Brain microvascular endothelial cell (primary cell): Measurements from ENCODE around the gene GNB5.

Experiments
- DNase-seq: peaks from one replicate; pipeline ENCODE4 v3.0.0-alpha.2; 2020
- H3K27ac ChIP-seq: fragments of 250-450 bp; sonication (Bioruptor Pico); 2 replicates; pipeline ENCODE4 v1.5.1; 2020; ENCODE audit warnings: mild to moderate bottlenecking, moderate library complexity
- H3K27me3 ChIP-seq: fragments of 250-450 bp; sonication (Bioruptor Pico); replicated peaks from 2 replicates; pipeline ENCODE4 v1.5.1; 2020; ENCODE audit warnings: mild to moderate bottlenecking
- H3K36me3 ChIP-seq: fragments of 250-450 bp; sonication (Bioruptor Pico); replicated peaks from 2 replicates; pipeline ENCODE4 v1.5.1; 2020; ENCODE audit warnings: mild to moderate bottlenecking
- H3K4me3 ChIP-seq: 2 replicates; pipeline ENCODE4 v1.5.1; 2011; ENCODE audit warnings: low read depth, mild to moderate bottlenecking, control low read depth, low read length, moderate library complexity
- CTCF ChIP-seq: IDR thresholded peaks from 2 replicates; pipeline ENCODE4 v1.5.1; 2011; ENCODE audit warnings: low read depth, mild to moderate bottlenecking, moderate library complexity, low read length, control low read depth, inconsistent platforms; ENCODE audit errors: missing control alignments
- in situ Hi-C: cut with HindIII; loops from 2 replicates; pipeline ENCODE4 v1.10.0; 2017; ENCODE audit warnings: low sequenced_read_pairs, low pct_ligation_motif_present

The GNB5 gene

GRCh38 chr15:52113235-52113634, 78.0 kb downstream of the GNB5 start:
- no peak overlapping the region for H3K27ac ChIP-seq
- no peak overlapping the region for H3K4me3 ChIP-seq
- H3K36me3 ChIP-seq = no peaks in the 10 kb centered on the region
- H3K27me3 ChIP-seq = no peaks in the 10 kb centered on the region
- no peak for TF ChIP-seq CTCF
- no peak for DNase-seq
- in situ Hi-C loops = no loop called here

GRCh38 chr15:52112203-52112750, 78.9 kb downstream of the GNB5 start:
- no peaks in the 10 kb centered on the region for H3K36me3 ChIP-seq
- TF ChIP-seq CTCF = peak; percentile 8
- in situ Hi-C loops = no loop called here
- no peaks in the 10 kb centered on the region for H3K27me3 ChIP-seq
- no peak for DNase-seq
- no peak overlapping the region for H3K27ac ChIP-seq
- H3K4me3 ChIP-seq = peak overlapping the region; percentile 49

GRCh38 chr15:52111517-52112202, 79.5 kb downstream of the GNB5 start:
- Histone ChIP-seq H3K36me3 (no peaks in the 10 kb centered on the region), H3K4me3 (peak overlapping the region; percentile 49), H3K27me3 (no peaks in the 10 kb centered on the region), H3K27ac (no peak overlapping the region)
- DNase-seq = no peak
- in situ Hi-C loops = no loop called here
- TF ChIP-seq CTCF = no peak

- no peaks in the 10 kb centered on the region for H3K27me3 ChIP-seq
- TF ChIP-seq CTCF = no peak
- H3K27ac ChIP-seq = no peak overlapping the region
- H3K4me3 ChIP-seq = no peak overlapping the region
- H3K36me3 ChIP-seq = no peaks in the 10 kb centered on the region
- in situ Hi-C loops = no loop called here
- no peak for DNase-seq
These were observed 81.4 kb downstream of the GNB5 start for GRCh38 chr15:52109559-52110451.

- no peak overlapping the region for H3K27ac ChIP-seq
- TF ChIP-seq CTCF = no peak
- in situ Hi-C loops = no loop called here
- H3K36me3 ChIP-seq = no peaks in the 10 kb centered on the region
- no peak for DNase-seq
- H3K27me3 ChIP-seq = no peaks in the 10 kb centered on the region
- no peak overlapping the region for H3K4me3 ChIP-seq
These were observed 84.0 kb downstream of the GNB5 start for GRCh38 chr15:52107238-52107637.
